Left ventricle myocardium inferior (tissue), 1 donor: ENCODE data around the gene MAP3K15. TPM values are rescaled to one million over a fixed set of nuclear protein-coding genes. Genes with fewer than 3 reads are reported as not detected.
A peak's percentile ranks its signal among the peaks of the same experiment; 100 is the strongest.

Experiments
- DNase-seq: peaks from one replicate; pipeline ENCODE4 v3.0.0-alpha.2; 2020
- H3K27ac ChIP-seq: fragments of 200-600 bp; replicated peaks from 2 replicates; pipeline ENCODE4 v1.8.0; 2021
- H3K27me3 ChIP-seq: fragments of 200-600 bp; 2 replicates; pipeline ENCODE4 v1.8.0; 2021; ENCODE audit warnings: low read depth
- H3K36me3 ChIP-seq: fragments of 200-600 bp; 2 replicates; pipeline ENCODE4 v1.8.0; 2021
- H3K4me1 ChIP-seq: fragments of 200-600 bp; 2 replicates; pipeline ENCODE4 v1.8.0; 2021
- H3K4me3 ChIP-seq: fragments of 200-600 bp; 2 replicates; pipeline ENCODE4 v1.8.0; 2021; ENCODE audit warnings: mild to moderate bottlenecking, moderate library complexity
- H3K9me3 ChIP-seq: fragments of 200-600 bp; replicated peaks from 2 replicates; pipeline ENCODE4 v1.8.0; 2021
- CTCF ChIP-seq: fragments of 200-600 bp; IDR thresholded peaks from 2 replicates; pipeline ENCODE4 v1.8.0; 2021; ENCODE audit warnings: antibody characterized with exemption, mild to moderate bottlenecking, borderline replicate concordance
- intact Hi-C: fragments of 100-400 bp; cut with micrococcal nuclease; formaldehyde crosslinking; loops from one replicate; pipeline ENCODE4 v1.11.0; 2022
- total RNA-seq: library from RNA; stranded (reverse); fragmentation: NEBNext Ultra II Directional; extraction: Animal tissue kit (Norgen Biotek cat#: 25700); gene quantifications from one replicate; pipeline ENCODE4 v1.2.1, GENCODE V29; 2021
- donor health status: DM: no; HTN: yes; CAD: no; lungs with severe emphysema.

Gene MAP3K15
- total RNA-seq, 1 donor from 2014 or later: not detected

GRCh38 chrX:19344661-19345060, 170.6 kb downstream of the MAP3K15 start:
- peaks cover 3% of the 10 kb centered on the region for H3K36me3 ChIP-seq
- no peaks in the 10 kb centered on the region for H3K9me3 ChIP-seq
- intact Hi-C loops: no loop called here
- no peak for TF ChIP-seq CTCF
- DNase-seq: no peak
- peak overlapping the region; percentile 92 for H3K27ac ChIP-seq
- H3K4me1 ChIP-seq: peaks cover 50% of the 10 kb centered on the region
- H3K27me3 ChIP-seq: no peaks in the 10 kb centered on the region
- peak overlapping the region; percentile 84 for H3K4me3 ChIP-seq

- intact Hi-C loops: no loop called here
- Histone ChIP-seq H3K27ac (peak within 1 kb of the TSS; percentile 92), H3K4me1 (peaks cover 50% of the 10 kb centered on the region), H3K4me3 (peak within 1 kb of the TSS; percentile 84), H3K36me3 (no peaks in the 10 kb centered on the region), H3K27me3 (no peaks in the 10 kb centered on the region), H3K9me3 (no peaks in the 10 kb centered on the region)
- TF ChIP-seq CTCF: no peak
- peak; percentile 93 for DNase-seq
These were observed 171.5 kb downstream of the MAP3K15 start, which contains the start of gene PDHA1 for GRCh38 chrX:19343535-19344408. Gene PDHA1, plus strand, starts transcription at chrX:19343927. Its CDS starts 111 bp downstream, at chrX:19344038.

GRCh38 chrX:19343085-19343534, 172.2 kb downstream of the MAP3K15 start:
- peaks cover 50% of the 10 kb centered on the region for H3K4me1 ChIP-seq
- H3K36me3 ChIP-seq: no peaks in the 10 kb centered on the region
- peak overlapping the region; percentile 84 for H3K4me3 ChIP-seq
- intact Hi-C loops: no loop called here
- H3K27me3 ChIP-seq: no peaks in the 10 kb centered on the region
- H3K27ac ChIP-seq: peak overlapping the region; percentile 92
- DNase-seq: no peak
- no peak for TF ChIP-seq CTCF
- H3K9me3 ChIP-seq: no peaks in the 10 kb centered on the region

- TF ChIP-seq CTCF: no peak
- intact Hi-C loops: no loop called here
- Histone ChIP-seq H3K4me1 (peaks cover 43% of the 10 kb centered on the region), H3K36me3 (no peaks in the 10 kb centered on the region), H3K27me3 (no peaks in the 10 kb centered on the region), H3K9me3 (no peaks in the 10 kb centered on the region), H3K27ac (peak overlapping the region; percentile 92), H3K4me3 (peak overlapping the region; percentile 84)
- no peak for DNase-seq
These were observed 172.9 kb downstream of the MAP3K15 start for GRCh38 chrX:19342331-19342906.

- Histone ChIP-seq H3K9me3 (peaks cover 17% of the 10 kb centered on the region), H3K4me1 (peaks cover 7% of the 10 kb centered on the region), H3K4me3 (no peak overlapping the region), H3K27me3 (no peaks in the 10 kb centered on the region), H3K36me3 (no peaks in the 10 kb centered on the region), H3K27ac (no peak overlapping the region)
- DNase-seq: no peak
- intact Hi-C loops: loop anchor here (5.0 kb wide), 1 partner anchor 943 kb away; no protein-coding TSS in a partner anchor
- TF ChIP-seq CTCF: no peak
These were observed 180.2 kb downstream of the MAP3K15 start for GRCh38 chrX:19334945-19335626.
